Gastroesophageal sphincter (tissue), 3 donors: ENCODE measurements around the gene SLIT2.

Experiments
- CTCF ChIP-seq, 4 experiments: fragments of 200-600 bp in 2 of 4; fragments of 450-650 bp in 2 of 4; sonication (generic) in 1 of 4; IDR thresholded peaks; one replicate each; pipeline ENCODE4 v1.5.1; 2017 to 2019; ENCODE audit warnings: antibody characterized with exemption in 4 of 4, mild to moderate bottlenecking in 2 of 4, moderate library complexity in 2 of 4
- EP300 ChIP-seq: sonication (generic); formaldehyde crosslinking; IDR thresholded peaks from one replicate; pipeline ENCODE4 v1.6.1; 2017; ENCODE audit warnings: antibody characterized with exemption, mild to moderate bottlenecking
- POLR2A ChIP-seq, 2 donors: fragments of 450-650 bp; IDR thresholded peaks; one replicate each; pipeline ENCODE4 v1.6.1; 2017; ENCODE audit warnings: antibody characterized with exemption in 2 of 2, mild to moderate bottlenecking in 2 of 2, moderate library complexity in 1 of 2
- POLR2AphosphoS5 ChIP-seq: sonication (generic); formaldehyde crosslinking; IDR thresholded peaks from one replicate; pipeline ENCODE4 v1.6.1; 2017; ENCODE audit warnings: antibody characterized with exemption

GRCh38 chr4:20287246-20287645 is 35.5 kb downstream of the SLIT2 start:
- no peak for TF ChIP-seq CTCF (IDR thresholded peaks at IDR 0.05)
- TF ChIP-seq POLR2A (IDR thresholded peaks at IDR 0.05) = no peak
- TF ChIP-seq POLR2AphosphoS5 = no peak
- no peak for TF ChIP-seq EP300
